M059J (cell line): Measurements from ENCODE around the gene DCANP1. TPM values are rescaled to one million over a fixed set of nuclear protein-coding genes. Genes with fewer than 3 reads are reported as not detected.
A peak's percentile ranks its signal among the peaks of the same experiment; 100 is the strongest.
"Not testable (repeated sequence)": the region's sequence is repeated elsewhere in the genome, so short reads cannot be mapped to it uniquely, and the experiment has no call there.

ENCODE experiments used
- DNase-seq: peaks from one replicate; pipeline ENCODE4 v3.0.0-alpha.2; 2012; ENCODE audit warnings: low read depth
- total RNA-seq: library from RNA; depleted of rRNA; stranded (reverse); fragments of >200 nt; shearing (Covaris generic); gene quantifications from 2 replicates; pipeline ENCODE4 v1.2.3, GENCODE V29; 2014; rRNA removed

DCANP1 gene, protein sequence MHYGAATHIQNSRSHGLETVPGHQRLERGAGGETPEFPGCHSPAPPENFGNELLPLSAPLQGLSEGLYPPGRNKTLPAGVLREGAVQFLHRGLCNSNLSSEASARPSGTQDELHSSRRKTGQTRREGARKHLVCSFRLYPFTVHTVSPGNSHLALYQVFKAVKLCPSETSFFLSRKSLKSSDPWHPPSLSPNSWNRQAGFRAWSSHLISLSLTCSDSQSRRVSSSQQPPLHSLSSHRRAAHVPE
- not detected in 2 replicates for total RNA-seq

DNA sequence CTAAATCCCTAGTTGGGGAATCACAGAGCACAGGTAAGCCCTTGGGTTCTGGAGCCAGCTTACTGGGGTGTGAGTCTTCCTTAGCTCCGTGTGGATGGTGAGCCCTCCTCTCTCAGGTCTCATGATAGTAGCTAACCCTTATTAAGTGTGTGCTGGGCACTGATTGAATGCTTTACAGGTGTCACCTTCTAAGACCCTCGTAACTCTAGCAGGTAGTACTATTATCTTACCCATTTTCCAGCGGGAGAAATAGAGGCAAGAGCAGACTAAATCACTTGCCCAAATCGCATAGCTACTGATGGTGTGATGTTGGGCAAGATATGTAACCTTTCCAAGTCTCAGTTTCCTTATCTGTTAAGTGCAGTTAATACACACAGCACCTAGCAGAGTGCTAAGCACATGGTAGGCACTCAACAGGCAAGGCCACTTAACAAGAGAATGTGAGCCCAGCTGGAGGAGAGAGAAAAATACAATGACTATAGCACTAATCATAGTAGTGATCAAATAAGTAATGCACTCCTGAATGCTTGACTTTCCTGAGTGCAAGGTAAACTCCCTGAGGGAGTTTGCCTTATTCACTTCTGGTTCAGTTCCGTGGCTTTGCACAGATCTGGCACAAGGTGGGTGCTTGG lies at the start of gene DCANP1:
DCANP1 (minus strand) TSS at position 51 of the 632 bp plus-strand sequence. CDS start 240 bp downstream, outside the sequence.
- DNase-seq = no peak

DNA sequence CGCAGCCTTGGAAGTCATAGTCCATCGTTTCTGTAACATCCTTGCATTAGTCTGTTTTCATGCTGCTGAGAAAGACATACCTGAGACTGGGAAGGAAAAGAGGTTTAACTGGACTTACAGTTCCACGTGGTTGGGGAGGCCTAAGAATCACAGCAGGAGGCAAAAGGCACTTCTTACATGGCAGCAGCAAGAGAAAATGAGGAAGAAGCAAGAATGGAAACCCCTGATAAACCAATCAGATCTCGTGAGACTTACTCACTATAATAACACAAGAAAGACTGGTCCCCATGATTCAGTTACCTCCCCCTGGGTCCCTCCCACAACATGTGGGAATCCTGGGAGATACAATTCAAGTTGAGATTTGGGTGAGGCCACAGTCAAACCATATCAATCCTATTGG lies 48.4 kb upstream of the DCANP1 start:
- not testable (repeated sequence) for DNase-seq

DNA sequence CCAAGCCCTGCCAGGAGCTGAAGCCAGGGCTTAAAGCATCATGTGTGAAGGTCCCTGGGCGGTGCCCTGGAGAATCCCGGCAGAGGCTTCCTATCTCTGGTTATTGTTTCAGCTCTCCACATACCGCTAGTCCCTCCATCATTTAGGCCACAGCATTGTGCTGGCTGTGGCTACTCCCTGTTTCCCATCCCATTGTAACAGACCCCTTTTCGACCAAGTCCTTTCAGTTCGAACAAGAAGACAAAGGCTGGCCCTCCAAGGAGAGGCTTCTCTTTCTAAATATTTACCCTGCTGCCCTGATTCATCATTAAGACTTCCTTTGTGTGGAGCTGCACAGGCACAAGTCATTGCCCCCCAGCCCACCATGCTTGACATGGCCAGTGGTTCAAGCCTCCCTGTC lies 47.0 kb upstream of the DCANP1 start:
- no peak for DNase-seq

DNA sequence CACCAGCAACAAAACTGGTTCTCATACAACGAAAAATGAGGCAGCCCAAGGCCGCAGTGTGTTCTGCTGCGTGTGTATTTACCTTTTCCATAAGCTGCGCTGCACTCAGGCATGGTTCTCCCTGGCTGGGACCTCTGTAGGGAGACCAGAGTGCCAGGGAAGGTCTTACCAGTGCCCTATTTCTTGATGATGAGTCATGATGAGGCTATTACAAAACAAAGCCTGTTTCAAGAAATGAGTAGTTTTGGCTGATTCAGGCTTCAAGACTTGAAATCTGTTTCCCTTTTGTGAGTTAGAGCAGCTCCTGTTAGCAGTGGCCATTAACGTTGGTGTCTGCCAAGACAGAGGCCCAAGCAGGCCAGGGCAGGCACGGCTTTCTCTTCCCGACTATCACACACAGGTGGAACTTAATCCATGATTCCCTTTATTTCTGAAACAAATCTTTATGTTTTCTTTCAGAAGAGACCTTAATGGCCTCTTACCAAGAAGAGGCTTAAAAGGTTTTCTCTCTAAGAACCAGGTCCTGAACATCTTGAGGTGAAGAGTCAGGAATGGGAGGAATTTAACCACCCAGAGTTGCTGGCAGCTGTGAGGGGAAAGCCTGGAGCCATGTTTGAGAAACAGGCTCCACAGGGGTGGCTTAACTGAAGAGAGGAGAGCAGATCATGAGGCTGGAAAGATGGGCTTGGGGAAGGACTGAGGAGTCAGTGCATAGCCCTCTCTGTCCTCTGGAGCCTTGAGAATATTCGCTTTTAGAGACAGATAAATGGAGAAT lies 46.4 kb upstream of the DCANP1 start:
- DNase-seq = peak; percentile 91

DNA sequence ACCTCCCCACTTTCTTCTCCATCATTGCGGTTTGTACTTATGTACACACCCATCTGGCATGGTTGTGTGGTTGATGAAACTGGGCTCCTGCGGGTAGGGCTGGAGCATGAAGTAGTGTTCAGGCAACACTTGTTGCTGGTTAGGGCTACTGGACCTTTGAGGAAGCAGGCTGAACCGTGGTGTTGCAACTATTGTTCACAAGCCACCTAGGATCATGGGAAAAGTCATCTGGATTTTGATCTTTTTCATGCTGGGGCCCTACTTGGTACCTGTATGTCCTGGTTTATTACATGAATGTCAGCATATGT lies 45.1 kb upstream of the DCANP1 start:
- no peak for DNase-seq

DNA sequence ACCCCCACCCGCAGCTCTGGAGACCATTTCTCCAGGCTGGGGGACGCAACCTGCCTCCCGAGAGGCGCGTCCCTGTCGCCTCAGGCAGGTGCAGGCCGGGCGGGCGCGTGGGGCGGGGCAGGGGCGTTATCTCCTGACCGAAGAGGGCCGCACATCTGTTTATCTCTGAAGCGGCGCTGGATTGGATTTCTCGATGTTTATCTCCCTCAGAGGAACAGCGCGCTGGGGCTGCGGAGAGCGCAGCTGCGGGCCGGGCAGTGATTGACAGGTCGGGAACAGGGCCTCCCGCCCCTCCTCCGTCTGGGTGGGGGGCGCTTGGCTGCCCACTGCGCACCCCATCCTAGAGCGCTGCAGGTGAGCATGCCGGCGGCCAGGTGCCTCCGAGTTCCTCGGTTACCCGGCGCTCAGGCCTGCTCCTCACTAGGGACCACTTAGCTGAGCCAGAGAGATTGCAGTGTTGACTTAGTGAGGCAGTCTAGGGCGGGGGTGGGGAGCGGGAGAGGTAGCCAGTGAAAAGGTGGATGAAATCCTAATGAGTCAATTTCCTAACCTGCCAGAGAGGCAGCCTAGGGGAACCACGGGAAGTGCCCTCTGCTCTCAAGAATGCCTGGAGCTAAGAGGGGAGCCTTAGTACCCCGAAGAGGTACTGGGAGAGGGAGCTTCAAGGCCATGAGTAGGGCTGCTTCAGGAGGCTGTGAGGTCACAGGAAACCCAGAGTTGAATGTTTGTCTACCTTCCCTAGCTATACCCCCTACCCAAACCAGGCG lies 44.6 kb upstream of the DCANP1 start:
- DNase-seq = peak; percentile 29

DNA sequence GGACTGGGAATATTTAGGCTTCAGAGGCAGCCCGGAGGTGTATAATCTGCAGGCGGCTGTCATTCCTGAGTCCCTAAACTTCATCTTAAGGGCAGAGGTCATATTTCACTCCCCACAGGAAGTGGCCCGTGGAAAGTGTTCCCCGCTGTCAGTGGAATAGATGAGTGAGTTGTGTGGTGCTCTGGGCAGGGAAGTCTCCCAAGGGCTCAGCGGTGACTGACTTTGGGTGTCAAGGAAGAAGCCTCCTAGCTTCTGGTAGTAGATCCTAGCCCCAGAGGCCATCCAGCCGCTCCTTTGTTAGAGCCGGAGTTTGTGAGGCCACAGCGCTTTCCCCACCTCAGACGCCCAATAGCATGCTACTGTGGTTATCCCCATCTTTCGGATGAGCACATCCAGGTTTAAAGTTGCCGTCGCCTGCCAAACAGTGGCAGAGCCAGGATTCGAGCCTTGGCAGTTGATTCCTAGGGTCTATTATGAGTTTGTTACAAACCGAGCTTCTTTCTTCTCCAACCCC lies 43.9 kb upstream of the DCANP1 start:
- DNase-seq = no peak

DNA sequence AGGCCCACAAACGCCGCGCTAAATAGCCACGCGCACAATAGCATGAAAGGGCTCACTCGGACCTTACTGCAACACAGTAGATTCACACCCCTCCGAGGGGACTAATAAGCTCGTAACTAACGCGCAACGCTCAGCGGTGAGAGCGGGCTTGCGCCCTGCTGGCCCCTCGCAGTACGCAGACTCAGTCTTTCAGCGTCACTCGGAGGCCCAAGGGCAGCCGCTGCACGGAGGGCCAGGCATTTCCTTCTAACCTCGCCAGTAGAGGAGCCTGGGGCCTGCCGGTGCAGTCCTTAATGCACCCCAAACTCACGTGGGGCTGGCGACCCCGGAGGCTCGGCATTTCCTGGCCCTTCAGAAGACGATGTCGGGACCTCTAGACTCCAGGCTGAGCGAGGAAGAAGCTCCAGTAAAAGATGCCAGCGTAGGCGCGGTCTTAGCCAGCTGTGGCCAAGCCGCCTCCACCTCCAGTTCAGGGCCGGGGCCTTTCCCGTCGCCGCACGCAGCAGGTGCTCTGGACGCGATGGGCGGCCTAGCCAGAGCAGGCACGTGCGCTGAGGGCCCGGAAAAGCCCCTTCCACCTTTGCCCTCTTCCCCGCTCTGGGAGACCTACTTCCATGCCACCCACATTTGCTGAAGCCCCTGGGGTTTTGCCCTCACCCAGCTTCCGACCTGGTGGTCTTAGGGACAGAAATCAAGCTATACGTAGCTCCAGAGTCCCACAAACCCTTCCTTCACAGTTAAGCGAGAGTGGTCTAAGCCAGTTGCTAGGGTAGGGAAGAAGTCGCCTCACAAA lies 43.3 kb upstream of the DCANP1 start:
- no peak for DNase-seq

DNA sequence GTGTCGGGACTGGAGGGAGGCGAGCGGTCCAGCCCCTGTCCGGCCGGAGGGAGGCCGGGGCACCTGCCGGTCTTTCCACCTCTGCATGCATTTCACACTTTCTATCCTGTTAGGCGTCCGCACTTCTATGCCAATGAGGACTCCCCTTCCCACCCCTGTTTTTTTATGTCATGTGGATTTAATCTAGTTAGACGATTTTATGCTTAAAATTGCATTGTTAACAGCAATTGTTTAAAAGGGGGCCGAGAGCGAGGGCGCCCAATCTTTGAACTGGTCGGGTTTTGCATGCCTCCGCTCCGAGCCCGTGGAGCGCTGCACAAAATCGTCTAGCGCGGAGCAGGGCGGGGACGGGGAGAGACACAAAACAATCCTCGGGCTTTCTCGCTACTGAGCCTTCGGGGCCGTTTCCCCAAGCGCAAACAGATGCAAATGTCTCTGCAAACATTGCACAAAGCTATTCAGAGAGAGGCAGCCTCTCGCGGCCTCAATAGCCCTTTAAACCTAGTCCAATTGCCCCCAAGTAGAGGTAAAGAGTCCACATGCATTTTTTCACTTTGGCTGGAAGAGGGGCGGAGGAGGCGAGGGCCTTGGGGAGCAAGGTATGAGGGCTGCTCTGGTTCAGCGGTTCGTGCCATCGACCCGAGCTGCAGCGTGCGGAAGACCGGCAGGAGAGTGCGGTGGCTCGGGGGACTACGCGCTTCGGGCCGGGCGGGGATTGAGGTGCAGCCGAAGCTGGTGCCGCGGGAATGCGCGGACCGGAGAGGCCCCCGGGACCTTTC lies 42.5 kb upstream of the DCANP1 start:
- DNase-seq = no peak

DNA sequence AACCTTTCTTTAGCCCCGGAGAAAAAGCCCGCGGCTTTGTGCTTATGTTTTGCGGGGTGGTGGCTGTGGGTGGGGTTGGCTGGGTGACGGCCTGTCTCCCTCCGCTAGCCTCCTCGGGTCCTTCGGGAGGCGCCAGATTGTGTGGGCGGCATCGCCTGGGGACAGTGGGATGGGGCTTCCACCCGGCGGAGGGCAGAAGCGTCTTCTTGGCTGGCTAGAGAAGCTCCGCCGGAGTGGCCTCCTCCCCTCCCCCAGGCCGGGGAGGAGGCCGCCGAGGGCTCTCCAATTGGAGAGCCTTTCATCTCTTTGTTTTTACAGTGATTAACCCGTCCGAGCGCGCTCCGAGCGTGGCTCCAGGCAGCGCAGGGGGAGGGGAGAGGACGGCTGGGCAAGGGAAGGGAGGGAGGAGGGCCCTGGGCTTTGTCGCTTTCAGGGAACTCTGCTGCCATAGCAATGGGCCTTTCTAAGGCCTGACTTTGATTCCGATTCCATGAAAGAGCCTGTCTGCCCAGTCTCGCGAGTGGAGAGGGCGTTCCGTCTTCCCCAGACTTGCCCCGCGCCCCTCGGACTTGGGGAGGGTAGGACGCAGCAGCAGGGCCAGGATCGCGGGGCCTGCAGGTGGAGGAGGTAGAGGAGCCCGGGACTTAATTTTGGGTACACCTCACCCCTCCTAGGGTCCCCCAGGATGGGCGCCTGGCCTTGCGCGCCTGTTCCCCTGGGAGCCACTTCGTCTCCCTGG lies 41.7 kb upstream of the DCANP1 start:
- DNase-seq = peak; percentile 86

DNA sequence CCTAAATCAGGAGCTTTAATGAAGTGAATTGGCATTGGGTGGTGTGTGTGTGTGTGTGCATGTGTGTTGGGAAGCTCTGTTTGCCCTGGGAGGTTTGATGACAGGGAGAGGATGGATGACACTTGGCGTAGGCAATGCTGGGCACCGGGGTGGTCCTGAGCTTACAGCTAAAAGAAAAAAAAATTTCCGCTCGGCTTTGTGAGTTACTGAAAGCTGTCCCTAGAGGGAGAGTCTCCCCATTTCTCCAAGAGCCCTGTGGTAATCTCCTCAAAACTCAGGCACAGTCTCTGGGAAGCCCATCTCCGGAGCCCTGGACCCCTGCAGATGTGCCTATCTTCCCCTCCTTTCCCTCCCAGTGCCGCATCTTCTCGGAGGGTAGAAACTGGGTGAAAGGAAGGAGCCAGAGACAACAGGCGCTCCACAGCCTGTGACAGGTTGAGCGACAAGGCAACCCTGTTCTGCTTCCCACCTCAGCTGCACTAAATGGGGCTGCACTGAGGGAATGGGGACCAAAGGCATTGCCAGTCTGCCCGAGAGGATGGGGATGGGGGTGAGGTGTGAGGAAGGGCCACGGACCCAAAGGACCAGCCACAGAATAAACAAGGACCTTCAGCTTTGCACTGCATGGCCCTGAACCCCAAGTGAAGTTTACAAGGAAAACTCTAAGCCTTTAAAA lies 40.8 kb upstream of the DCANP1 start:
- no peak for DNase-seq

DNA sequence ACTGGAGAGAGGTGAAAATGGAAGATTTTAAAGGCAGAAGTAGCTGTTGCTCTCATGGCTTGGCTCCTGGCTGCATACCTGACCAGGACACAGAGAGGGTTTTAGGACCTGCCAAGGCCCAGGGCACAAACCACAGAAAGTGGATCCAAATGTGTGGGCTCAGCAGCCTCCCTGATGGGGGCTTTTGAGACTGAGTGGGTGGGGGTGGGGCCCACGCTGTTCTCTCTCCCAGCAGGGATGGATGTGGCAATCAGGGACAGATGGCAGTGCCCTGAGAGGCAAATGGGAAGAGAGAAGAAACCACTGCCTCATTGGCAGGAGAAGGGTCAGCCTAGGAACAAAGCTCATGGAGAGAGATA lies 39.9 kb upstream of the DCANP1 start:
- DNase-seq = no peak

DNA sequence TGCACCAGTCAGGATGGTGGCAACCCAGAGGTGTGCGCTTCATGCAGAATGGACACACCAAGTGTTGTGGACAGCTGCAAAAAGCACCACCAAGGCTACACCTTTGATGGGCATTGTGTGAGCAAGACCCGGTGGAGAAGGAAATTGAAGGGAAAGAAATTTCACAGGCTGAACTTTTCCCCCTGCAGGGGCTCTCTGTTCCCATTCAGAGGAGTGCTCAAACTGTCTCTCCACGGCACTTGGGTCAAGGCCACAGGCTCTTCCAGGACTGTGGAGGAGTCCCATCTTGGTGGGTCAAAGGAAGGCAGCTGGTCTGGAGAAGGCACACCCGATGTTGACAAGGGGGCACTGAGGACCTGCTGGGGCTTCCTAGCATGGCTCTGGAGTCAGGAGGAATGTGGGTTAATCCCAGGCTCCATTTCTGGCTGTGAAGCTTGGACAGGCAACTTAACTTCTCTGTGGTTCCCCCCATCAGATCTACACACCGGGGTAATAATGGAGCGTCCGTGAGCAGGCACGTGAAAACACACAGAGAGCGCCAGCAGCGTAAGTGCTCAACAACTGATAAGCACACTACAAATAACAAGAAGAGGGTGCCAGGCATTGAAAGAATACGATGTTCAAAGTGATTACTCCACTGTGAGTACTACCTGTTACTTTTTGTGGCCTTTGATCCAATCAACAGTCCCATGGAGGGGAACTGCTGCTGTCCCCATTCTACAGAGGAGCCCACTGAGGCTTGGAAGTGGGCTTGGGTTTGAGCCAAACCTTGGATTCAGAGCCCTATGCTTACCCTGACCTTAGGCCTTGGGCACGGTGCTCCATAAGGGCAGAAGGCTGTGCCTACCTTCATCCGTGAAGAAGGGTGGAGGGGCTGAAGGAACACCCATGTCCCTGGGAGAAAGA lies 39.2 kb upstream of the DCANP1 start:
- no peak for DNase-seq

DNA sequence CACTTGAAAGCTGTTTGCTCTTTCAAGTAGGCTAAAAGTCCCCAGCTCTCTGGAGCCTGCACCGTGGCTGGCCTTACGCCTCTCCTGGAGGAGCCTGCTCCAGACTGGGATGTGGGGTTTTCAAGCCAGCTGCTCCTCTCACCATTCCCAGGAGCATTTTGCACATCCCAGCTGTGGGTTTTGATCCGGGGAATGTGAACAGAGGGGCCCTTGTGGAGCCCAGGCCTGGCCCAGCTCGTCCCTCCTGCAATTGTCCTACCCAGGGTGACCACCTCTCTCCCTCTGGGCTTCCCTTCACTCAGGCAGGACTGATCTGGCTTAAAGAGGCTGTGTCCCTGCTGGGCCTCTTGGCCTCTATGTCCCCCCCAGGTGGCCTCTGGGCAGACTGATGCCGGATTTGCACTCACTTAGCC lies 37.5 kb upstream of the DCANP1 start:
- DNase-seq = no peak

DNA sequence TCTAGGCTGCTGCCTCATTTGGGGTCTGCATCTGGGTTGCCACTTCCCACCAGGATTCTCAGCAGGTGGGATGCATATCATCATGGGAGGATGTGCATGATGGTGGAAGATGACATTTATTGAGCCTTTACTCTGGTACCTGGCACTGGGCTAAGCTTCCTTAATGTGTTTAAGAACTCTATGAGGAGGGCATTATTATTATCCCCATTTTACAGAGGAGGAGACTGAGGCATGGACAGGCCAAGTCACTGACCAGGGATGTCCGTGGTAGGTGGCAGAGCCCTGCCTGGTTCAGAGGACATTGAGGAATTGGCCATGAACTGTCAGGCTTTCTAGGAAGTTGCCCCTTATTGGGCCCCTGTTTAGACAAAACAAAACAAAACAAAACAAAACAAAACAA lies 36.1 kb upstream of the DCANP1 start:
- no peak for DNase-seq

DNA sequence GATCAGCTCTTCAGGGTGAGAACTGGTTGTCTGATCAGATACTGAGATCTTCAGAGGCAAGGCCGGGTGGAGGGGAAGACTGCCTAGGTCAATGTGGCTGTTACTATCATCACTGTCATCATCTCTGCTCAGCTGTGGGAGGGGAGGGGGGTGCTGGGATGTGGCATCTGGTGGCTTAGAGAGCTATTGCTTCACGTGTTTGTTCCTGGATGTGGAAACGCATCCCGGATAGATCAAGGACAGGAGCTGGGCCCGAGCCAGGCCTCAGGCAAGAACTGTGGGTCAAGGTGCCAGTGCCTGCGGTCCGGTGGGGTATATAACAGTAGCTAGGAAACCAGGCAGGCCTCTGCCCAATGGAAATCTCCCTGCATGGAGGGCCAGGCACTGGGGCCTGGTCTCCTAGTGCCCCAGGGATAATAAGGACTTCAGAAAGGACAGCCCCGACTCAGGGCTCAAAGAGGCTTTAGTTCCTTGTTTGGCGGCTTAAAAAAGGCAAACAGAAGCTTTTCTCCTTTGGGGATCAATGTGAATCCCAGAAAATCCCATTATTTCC lies 35.3 kb upstream of the DCANP1 start:
- DNase-seq = no peak

DNA sequence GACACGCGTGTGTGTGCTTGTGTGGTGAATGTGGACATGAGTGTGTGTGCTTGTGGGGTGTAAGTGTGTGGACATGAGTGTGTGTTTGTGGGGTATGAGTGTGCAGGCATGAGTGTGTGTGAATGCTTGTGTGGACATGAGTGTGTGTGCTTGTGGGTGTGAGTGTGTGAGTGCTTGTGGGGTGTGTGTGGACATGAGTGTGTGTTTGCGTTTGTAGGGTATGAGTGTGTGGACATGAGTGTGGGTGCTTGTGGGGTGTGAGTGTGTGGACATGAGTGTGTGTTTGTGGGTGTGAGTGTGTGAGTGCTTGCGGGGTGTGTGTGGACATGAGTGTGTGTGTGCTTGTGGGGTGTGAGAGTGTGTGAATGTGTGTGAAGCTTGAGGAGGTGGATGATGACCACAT lies 34.8 kb upstream of the DCANP1 start:
- DNase-seq = no peak

DNA sequence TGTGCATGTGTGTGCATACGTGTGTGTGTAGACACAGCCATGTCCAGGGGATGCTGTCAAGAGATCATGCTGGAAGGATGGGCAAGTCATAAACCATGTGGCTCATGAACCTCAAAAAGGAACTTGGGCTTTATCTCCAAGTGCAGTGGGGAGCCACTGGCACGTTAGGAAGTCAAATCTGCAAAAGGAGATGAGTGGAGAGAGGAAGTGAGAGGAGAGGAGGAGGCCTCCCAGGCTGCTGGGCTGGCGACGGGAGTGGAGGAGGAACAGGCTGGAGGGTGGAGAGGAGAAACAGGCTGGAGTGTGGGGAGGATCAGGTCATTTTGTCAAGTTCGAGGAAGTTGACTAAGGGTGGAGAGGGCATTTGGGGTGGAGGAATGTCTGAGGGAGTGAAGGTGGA lies 34.2 kb upstream of the DCANP1 start:
- no peak for DNase-seq
